22Rv1 (cell line): ENCODE data around the gene RAP1GAP.

Experiments
- H3K27ac ChIP-seq: fragments of 450-650 bp; 2 replicates; pipeline ENCODE4 v1.5.1; 2017
- ZFX ChIP-seq: fragments of 450-650 bp; IDR thresholded peaks from 2 replicates; pipeline ENCODE4 v1.6.1; 2017; ENCODE audit warnings: antibody characterized with exemption, borderline replicate concordance
- TF ChIP-seq, protein P1 (sequence below): fragments of 450-650 bp; IDR thresholded peaks from 2 replicates; pipeline ENCODE4 v1.5.1; 2017; ENCODE audit warnings: mild to moderate bottlenecking

Gene RAP1GAP

GRCh38 chr1:21579791-21580190, 89.4 kb downstream of the RAP1GAP start:
- TF ChIP-seq, protein P1, sequence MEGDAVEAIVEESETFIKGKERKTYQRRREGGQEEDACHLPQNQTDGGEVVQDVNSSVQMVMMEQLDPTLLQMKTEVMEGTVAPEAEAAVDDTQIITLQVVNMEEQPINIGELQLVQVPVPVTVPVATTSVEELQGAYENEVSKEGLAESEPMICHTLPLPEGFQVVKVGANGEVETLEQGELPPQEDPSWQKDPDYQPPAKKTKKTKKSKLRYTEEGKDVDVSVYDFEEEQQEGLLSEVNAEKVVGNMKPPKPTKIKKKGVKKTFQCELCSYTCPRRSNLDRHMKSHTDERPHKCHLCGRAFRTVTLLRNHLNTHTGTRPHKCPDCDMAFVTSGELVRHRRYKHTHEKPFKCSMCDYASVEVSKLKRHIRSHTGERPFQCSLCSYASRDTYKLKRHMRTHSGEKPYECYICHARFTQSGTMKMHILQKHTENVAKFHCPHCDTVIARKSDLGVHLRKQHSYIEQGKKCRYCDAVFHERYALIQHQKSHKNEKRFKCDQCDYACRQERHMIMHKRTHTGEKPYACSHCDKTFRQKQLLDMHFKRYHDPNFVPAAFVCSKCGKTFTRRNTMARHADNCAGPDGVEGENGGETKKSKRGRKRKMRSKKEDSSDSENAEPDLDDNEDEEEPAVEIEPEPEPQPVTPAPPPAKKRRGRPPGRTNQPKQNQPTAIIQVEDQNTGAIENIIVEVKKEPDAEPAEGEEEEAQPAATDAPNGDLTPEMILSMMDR: no peak
- no peak for TF ChIP-seq ZFX
- H3K27ac ChIP-seq: no peak overlapping the region

GRCh38 chr1:21577933-21578332, 91.2 kb downstream of the RAP1GAP start:
- no peak overlapping the region for H3K27ac ChIP-seq
- TF ChIP-seq ZFX: no peak
- TF ChIP-seq, protein P1: no peak

DNA sequence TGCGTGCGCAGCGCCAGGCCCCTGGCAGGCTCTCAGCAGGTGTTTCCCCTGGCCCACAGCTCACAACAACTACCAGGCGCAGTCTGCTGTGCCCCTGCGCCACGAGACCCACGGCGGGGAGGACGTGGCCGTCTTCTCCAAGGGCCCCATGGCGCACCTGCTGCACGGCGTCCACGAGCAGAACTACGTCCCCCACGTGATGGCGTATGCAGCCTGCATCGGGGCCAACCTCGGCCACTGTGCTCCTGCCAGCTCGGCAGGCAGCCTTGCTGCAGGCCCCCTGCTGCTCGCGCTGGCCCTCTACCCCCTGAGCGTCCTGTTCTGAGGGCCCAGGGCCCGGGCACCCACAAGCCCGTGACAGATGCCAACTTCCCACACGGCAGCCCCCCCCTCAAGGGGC, 91.8 kb downstream of the RAP1GAP start:
- TF ChIP-seq, protein P1: no peak
- TF ChIP-seq ZFX: no peak
- no peak overlapping the region for H3K27ac ChIP-seq

DNA sequence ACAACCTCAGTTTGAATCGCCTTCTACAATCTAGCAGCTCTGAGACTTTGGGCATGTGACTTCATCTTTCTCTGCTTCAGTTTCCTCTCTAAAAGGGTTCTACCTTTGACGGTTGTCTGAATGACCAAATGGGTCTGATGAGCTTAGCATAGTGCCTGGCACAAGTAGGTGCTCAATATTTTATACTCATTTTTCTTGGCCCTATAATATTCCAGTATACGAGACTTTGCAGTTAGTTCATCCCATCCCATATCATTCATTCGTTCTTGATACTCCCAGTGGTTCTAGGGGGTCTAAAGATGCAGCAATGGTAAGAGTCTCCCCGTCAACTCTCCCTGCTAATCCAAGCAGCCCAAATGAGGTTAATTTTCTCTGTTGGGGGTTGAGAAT, 92.4 kb downstream of the RAP1GAP start:
- no peak overlapping the region for H3K27ac ChIP-seq
- no peak for TF ChIP-seq ZFX
- TF ChIP-seq, protein P1: no peak

DNA sequence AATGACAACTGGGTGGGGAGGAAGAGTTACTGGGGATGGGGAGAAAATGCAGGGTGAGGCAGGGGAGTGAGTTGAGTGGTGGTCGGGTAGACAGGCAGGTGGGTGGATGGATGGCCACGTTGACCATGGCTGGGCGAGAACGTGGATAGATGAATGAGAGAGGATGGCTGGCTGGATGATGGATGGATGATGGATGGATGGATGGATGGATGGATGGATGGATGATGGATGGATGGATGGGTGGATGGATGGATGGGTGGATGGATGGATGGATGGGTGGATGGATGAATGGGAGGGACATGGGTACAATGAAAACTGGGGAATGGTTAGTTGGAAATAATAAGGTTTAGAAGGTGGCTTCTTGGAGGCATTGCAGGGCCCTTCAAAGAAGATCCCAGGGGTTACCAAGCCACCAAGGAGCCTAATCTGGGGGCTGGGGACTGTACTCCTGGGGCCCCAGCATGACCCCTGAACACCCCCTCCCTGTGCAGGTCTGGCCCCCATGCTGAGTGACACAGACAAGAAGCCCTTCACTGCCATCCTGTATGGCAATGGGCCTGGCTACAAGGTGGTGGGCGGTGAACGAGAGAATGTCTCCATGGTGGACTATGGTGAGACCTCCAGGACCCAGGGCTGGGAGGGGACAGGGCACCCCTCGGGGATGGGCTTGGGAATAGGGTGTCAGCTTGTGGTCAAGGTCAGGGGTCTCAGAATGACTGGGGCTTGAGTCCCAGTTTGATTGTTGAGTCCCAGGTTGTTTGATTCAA, 92.9 kb downstream of the RAP1GAP start:
- H3K27ac ChIP-seq: no peak overlapping the region
- TF ChIP-seq, protein P1: no peak
- no peak for TF ChIP-seq ZFX

DNA sequence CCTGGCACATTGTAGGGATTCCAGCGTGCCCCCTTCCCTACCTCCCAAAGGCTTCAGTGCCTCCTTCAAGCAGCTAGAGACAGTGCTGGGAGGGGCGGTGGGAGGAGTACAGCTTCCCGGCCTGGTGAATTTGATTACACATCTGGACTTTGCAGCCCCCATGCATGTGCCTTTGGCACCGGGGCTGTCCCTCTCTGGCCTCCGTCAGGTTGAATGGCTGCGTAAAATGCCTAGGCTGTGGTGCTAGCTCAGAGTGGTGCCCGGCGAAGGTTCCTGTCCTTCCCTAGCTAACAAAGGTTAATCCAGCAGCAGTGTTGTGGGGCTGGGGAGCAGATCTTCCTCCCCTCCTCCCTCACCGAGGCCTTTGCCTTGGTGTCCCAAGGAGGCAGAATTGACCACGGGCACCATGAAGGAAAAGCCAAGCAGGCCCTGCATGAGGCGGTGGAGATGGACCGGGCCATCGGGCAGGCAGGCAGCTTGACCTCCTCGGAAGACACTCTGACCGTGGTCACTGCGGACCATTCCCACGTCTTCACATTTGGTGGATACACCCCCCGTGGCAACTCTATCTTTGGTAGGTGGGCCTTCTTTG, 93.7 kb downstream of the RAP1GAP start:
- H3K27ac ChIP-seq: no peak overlapping the region
- TF ChIP-seq, protein P1: no peak
- no peak for TF ChIP-seq ZFX

DNA sequence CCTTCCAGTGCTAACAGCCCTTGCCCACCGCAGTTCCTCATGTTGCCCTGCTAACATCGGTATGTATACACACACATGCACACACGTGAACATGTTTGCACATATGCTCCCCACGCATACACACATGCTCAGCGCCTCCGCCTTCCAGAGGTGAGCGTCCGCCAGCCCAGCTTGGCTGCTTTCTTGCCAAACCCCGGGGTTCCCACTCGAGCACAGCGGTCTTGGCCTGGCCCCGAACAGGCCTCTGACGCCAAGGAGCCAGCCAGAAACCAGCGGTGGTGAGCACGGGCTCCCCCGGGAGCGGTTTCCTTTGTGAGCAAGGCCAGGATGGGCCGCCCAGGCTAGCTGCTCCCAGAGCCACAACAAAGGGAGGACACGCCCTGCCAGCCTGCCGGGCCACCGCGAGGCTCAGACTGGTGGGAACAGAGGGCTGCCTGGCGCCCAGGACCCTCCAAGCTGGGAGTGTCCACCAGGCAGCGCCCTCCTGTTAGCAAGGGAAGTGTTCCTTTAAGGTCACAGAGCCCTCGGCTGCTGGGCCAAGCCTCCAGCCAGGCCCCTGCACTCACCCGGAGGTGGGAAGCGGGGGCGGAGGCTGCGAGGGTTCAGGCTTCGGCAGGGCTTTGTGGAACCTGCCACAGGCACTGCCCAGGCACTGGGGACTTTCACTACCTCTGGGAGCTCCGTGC, 94.5 kb downstream of the RAP1GAP start:
- no peak overlapping the region for H3K27ac ChIP-seq
- no peak for TF ChIP-seq ZFX
- TF ChIP-seq, protein P1: no peak
